ENCODE results near the gene GRIN1. TPM values are rescaled to one million over a fixed set of nuclear protein-coding genes. Genes with fewer than 3 reads are reported as not detected.
A peak's percentile ranks its signal among the peaks of the same experiment; 100 is the strongest.

The GRIN1 gene
- total and polyA plus RNA-seq, 2 donors, result 0.18 to 0.19 TPM

GRCh38 chr9:137160716-137161557 is 22.0 kb downstream of the GRIN1 start:
- no peak overlapping the region for H3K27ac ChIP-seq (ENCODE audit: low read depth in 1 of 2, low read length in 1 of 2)
- H3K36me3 ChIP-seq (ENCODE audit: control insufficient read depth in 2 of 2, insufficient read depth in 2 of 2, low read length in 1 of 2), result no peaks in the 10 kb centered on the region
- no peak for DNase-seq (ENCODE audit: low read depth in 6 of 9, low spot score in 9 of 9)
- WGBS, result 55% methylated on average over 56 of the region's 56 CpGs
- H3K4me1 ChIP-seq (ENCODE audit: control insufficient read depth in 2 of 2, insufficient read depth in 2 of 2, low read length in 2 of 2), result peaks cover 3 to 13% of the 10 kb centered on the region in 2 donors
- H3K9me3 ChIP-seq (ENCODE audit: control insufficient read depth in 2 of 2, insufficient read depth in 1 of 2, low read length in 1 of 2), result no peaks in the 10 kb centered on the region
- H3K27me3 ChIP-seq (ENCODE audit: control insufficient read depth in 2 of 2, insufficient read depth in 1 of 2, low read length in 1 of 2), result peaks cover 48 to 99% of the 10 kb centered on the region in 2 donors
- H3K4me3 ChIP-seq (ENCODE audit: low read length in 2 of 2), result no peak overlapping the region

- Histone ChIP-seq H3K27me3 (ENCODE audit: control insufficient read depth in 2 of 2, insufficient read depth in 1 of 2, low read length in 1 of 2) (peaks cover 48 to 99% of the 10 kb centered on the region in 2 donors), H3K27ac (ENCODE audit: low read depth in 1 of 2, low read length in 1 of 2) (no peak overlapping the region), H3K4me3 (ENCODE audit: low read length in 2 of 2) (no peak overlapping the region), H3K36me3 (ENCODE audit: control insufficient read depth in 2 of 2, insufficient read depth in 2 of 2, low read length in 1 of 2) (no peaks in the 10 kb centered on the region), H3K4me1 (ENCODE audit: control insufficient read depth in 2 of 2, insufficient read depth in 2 of 2, low read length in 2 of 2) (peaks cover under 1 to 11% of the 10 kb centered on the region in 2 donors), H3K9me3 (ENCODE audit: control insufficient read depth in 2 of 2, insufficient read depth in 1 of 2, low read length in 1 of 2) (no peaks in the 10 kb centered on the region)
- DNase-seq (ENCODE audit: low read depth in 6 of 9, low spot score in 9 of 9), result no peak
- WGBS, result 46% methylated on average over 69 of the region's 71 CpGs
These were observed 22.9 kb downstream of the GRIN1 start for GRCh38 chr9:137161558-137162486.

- WGBS, result 60% methylated on average over 74 of the region's 74 CpGs
- Histone ChIP-seq H3K9me3 (ENCODE audit: control insufficient read depth in 2 of 2, insufficient read depth in 1 of 2, low read length in 1 of 2) (no peaks in the 10 kb centered on the region), H3K27me3 (ENCODE audit: control insufficient read depth in 2 of 2, insufficient read depth in 1 of 2, low read length in 1 of 2) (peaks cover 54 to 99% of the 10 kb centered on the region in 2 donors), H3K4me3 (ENCODE audit: low read length in 2 of 2) (no peak overlapping the region), H3K4me1 (ENCODE audit: control insufficient read depth in 2 of 2, insufficient read depth in 2 of 2, low read length in 2 of 2) (peaks cover 0 to 10% of the 10 kb centered on the region in 2 donors), H3K36me3 (ENCODE audit: control insufficient read depth in 2 of 2, insufficient read depth in 2 of 2, low read length in 1 of 2) (no peaks in the 10 kb centered on the region), H3K27ac (ENCODE audit: low read depth in 1 of 2, low read length in 1 of 2) (no peak overlapping the region)
- peak in 1 of 9 donors; percentile 70 for DNase-seq (ENCODE audit: low read depth in 6 of 9, low spot score in 9 of 9)
These were observed 23.8 kb downstream of the GRIN1 start for GRCh38 chr9:137162505-137163364.

GRCh38 chr9:137163365-137163715 is 24.4 kb downstream of the GRIN1 start:
- H3K4me1 ChIP-seq (ENCODE audit: control insufficient read depth in 2 of 2, insufficient read depth in 2 of 2, low read length in 2 of 2), result peaks cover 2 to 12% of the 10 kb centered on the region in 2 donors
- no peak overlapping the region for H3K4me3 ChIP-seq (ENCODE audit: low read length in 2 of 2)
- H3K27ac ChIP-seq (ENCODE audit: low read depth in 1 of 2, low read length in 1 of 2), result no peak overlapping the region
- peaks cover 60 to 99% of the 10 kb centered on the region in 2 donors for H3K27me3 ChIP-seq (ENCODE audit: control insufficient read depth in 2 of 2, insufficient read depth in 1 of 2, low read length in 1 of 2)
- H3K36me3 ChIP-seq (ENCODE audit: control insufficient read depth in 2 of 2, insufficient read depth in 2 of 2, low read length in 1 of 2), result no peaks in the 10 kb centered on the region
- no peak for DNase-seq (ENCODE audit: low read depth in 6 of 9, low spot score in 9 of 9)
- 76% methylated on average over 26 of the region's 26 CpGs for WGBS
- H3K9me3 ChIP-seq (ENCODE audit: control insufficient read depth in 2 of 2, insufficient read depth in 1 of 2, low read length in 1 of 2), result no peaks in the 10 kb centered on the region

- DNase-seq (ENCODE audit: low read depth in 6 of 9, low spot score in 9 of 9), result no peak
- peaks cover 5 to 12% of the 10 kb centered on the region in 2 donors for H3K4me1 ChIP-seq (ENCODE audit: control insufficient read depth in 2 of 2, insufficient read depth in 2 of 2, low read length in 2 of 2)
- no peak overlapping the region for H3K4me3 ChIP-seq (ENCODE audit: low read length in 2 of 2)
- H3K27ac ChIP-seq (ENCODE audit: low read depth in 1 of 2, low read length in 1 of 2), result no peak overlapping the region
- H3K36me3 ChIP-seq (ENCODE audit: control insufficient read depth in 2 of 2, insufficient read depth in 2 of 2, low read length in 1 of 2), result no peaks in the 10 kb centered on the region
- H3K27me3 ChIP-seq (ENCODE audit: control insufficient read depth in 2 of 2, insufficient read depth in 1 of 2, low read length in 1 of 2), result peaks cover 65 to 99% of the 10 kb centered on the region in 2 donors
- no peaks in the 10 kb centered on the region for H3K9me3 ChIP-seq (ENCODE audit: control insufficient read depth in 2 of 2, insufficient read depth in 1 of 2, low read length in 1 of 2)
- WGBS, result 94% methylated on average over 22 of the region's 22 CpGs
These were observed 24.9 kb downstream of the GRIN1 start for GRCh38 chr9:137163805-137164204.

- H3K9me3 ChIP-seq (ENCODE audit: control insufficient read depth in 2 of 2, insufficient read depth in 1 of 2, low read length in 1 of 2), result no peaks in the 10 kb centered on the region
- 94% methylated on average over 34 of the region's 34 CpGs for WGBS
- no peaks in the 10 kb centered on the region for H3K36me3 ChIP-seq (ENCODE audit: control insufficient read depth in 2 of 2, insufficient read depth in 2 of 2, low read length in 1 of 2)
- DNase-seq (ENCODE audit: low read depth in 6 of 9, low spot score in 9 of 9), result no peak
- peaks cover 9 to 12% of the 10 kb centered on the region in 2 donors for H3K4me1 ChIP-seq (ENCODE audit: control insufficient read depth in 2 of 2, insufficient read depth in 2 of 2, low read length in 2 of 2)
- H3K4me3 ChIP-seq (ENCODE audit: low read length in 2 of 2), result no peak overlapping the region
- H3K27me3 ChIP-seq (ENCODE audit: control insufficient read depth in 2 of 2, insufficient read depth in 1 of 2, low read length in 1 of 2), result peaks cover 73 to 99% of the 10 kb centered on the region in 2 donors
- H3K27ac ChIP-seq (ENCODE audit: low read depth in 1 of 2, low read length in 1 of 2), result no peak overlapping the region
These were observed 25.7 kb downstream of the GRIN1 start for GRCh38 chr9:137164370-137165249.

GRCh38 chr9:137165250-137165836 is 26.4 kb downstream of the GRIN1 start:
- H3K36me3 ChIP-seq (ENCODE audit: control insufficient read depth in 2 of 2, insufficient read depth in 2 of 2, low read length in 1 of 2), result no peaks in the 10 kb centered on the region
- H3K27ac ChIP-seq (ENCODE audit: low read depth in 1 of 2, low read length in 1 of 2), result no peak overlapping the region
- H3K27me3 ChIP-seq (ENCODE audit: control insufficient read depth in 2 of 2, insufficient read depth in 1 of 2, low read length in 1 of 2), result peaks cover 75 to 99% of the 10 kb centered on the region in 2 donors
- peaks cover 9 to 18% of the 10 kb centered on the region in 2 donors for H3K4me1 ChIP-seq (ENCODE audit: control insufficient read depth in 2 of 2, insufficient read depth in 2 of 2, low read length in 2 of 2)
- 96% methylated on average over 32 of the region's 32 CpGs for WGBS
- H3K4me3 ChIP-seq (ENCODE audit: low read length in 2 of 2), result no peak overlapping the region
- H3K9me3 ChIP-seq (ENCODE audit: control insufficient read depth in 2 of 2, insufficient read depth in 1 of 2, low read length in 1 of 2), result no peaks in the 10 kb centered on the region
- no peak for DNase-seq (ENCODE audit: low read depth in 6 of 9, low spot score in 9 of 9)

Data from thymus (tissue), 11 donors.